Measurements from ENCODE around the gene NFKBIL1.

- no peak for TF ChIP-seq EZH2phosphoT487 (IDR thresholded peaks at IDR 0.05; ENCODE audit: borderline replicate concordance, low read depth)
- no peak for TF ChIP-seq REST (IDR thresholded peaks at IDR 0.05; ENCODE audit: low read depth, low read length)
- TF ChIP-seq NRF1 (IDR thresholded peaks at IDR 0.05; ENCODE audit: low read depth, low read length), result no peak
- TF ChIP-seq CTCF (IDR thresholded peaks at IDR 0.05), result no peak
Measured at GRCh38 chr6:31525553-31525931, 21.9 kb upstream of the NFKBIL1 start.
